GM18870 (cell line): ENCODE data around the gene SORBS1.
"Not testable (repeated sequence)": the region's sequence is repeated elsewhere in the genome, so short reads cannot be mapped to it uniquely, and the experiment has no call there.

Experiments
- ATAC-seq: cut with Tn5 transposase; IDR thresholded peaks from one replicate; pipeline ENCODE4 v1.9.1; 2021; ENCODE audit warnings: moderate library complexity; ENCODE audit not compliant: unreplicated experiment

Gene SORBS1

DNA sequence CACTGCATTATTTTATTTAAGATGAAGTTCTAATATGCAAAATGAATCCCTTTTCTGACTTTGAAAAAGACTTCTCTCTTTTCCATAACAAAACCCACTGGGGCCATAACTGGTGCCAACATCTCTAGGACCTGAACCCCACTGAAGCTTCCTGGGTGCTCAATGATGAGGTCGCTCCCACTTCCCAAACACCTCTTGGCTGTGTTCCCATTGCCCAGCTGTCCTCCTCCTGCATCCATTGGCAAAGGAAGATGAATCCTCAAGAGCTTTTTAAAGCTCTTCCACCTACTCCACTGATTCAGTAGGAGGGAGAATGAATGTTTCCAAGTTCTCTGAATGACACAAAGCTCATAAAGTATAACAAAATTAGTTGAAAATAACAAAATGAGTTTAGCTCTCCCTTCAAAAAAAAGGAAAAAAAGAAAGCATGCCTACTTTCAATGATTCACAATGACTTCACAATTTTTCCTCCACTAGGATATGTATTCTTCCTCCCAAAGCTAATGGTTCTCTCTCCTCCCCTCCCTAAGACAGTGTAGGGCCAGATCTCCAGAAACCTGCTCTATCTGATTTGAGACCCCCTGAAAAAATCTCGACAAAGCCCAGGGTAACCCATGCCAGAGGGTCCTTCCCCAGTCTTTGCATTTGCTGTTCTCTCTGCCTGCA is 64.8 kb downstream of the SORBS1 start:
- no peak for ATAC-seq

DNA sequence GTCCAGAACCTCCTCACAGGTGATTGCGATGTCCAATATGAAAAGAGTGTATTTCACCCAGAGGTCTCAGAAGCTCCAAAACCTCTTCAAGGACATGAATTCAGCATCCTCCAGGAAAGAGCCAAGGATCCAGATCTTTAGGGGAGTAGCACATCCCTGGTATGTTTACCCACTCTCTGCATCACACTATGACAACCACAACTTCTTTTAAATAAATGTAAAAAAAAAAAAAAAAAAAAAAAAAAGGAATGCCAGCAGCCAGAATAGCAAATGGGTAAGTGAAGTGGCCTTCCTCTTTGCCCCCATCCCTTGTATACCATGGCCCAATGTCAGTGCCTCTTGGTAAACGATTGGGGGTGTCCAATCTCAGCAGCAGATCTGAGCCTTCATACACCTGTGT is 67.3 kb downstream of the SORBS1 start:
- ATAC-seq = no peak

DNA sequence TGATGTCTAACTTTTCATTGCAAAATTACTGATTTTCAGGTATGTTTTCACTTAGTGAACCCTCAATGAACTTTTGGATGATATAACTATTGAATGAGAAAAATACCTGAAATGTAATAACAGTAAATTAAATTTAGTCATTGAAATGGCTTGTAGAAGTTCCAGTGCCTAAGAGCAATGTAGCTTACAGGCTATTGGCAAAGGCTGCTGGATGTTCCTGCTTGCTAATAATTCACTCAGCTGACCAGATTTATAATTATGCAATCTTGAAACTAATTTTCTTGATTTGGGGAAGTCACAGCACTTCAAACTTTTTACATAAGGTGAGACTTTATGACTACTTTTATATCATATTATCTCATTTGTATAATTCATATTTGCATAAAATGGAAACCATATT is 73.2 kb downstream of the SORBS1 start:
- ATAC-seq = no peak

DNA sequence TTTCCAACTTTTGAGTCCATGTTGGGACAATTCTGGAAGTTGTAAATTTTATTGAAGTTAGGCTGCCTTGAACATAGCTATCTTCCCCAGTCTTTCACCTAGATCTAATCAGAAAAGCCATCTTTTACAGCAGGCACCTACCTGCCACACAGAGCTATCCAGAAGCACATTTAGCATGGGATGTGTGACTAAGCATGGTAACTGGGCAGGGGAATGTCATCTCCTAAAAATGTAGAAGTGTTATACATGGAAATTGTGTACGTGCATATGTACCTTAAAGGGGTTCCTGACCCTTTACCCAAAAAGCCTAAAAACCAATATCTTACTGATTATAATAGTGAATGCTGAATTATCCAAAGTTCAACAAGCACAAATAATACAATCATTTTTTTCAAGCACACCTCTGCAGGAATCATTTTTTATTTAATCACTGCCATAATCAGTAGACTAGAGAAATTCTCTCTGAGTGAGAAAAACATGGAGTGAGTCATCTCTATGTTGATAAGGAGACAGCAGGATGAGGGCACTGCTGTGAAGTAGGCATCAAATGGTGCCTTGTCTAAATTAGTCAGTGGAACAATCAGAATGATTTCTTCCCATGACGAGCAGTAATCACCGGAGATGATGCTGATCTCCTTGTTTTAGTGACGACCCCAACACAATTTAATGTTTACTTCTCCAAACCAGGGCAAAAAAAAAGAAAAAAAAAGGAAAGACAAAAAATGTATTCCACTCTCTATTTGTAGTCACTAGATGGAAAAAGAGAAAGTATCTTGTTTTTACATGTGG is 75.9 kb downstream of the SORBS1 start:
- ATAC-seq = no peak

DNA sequence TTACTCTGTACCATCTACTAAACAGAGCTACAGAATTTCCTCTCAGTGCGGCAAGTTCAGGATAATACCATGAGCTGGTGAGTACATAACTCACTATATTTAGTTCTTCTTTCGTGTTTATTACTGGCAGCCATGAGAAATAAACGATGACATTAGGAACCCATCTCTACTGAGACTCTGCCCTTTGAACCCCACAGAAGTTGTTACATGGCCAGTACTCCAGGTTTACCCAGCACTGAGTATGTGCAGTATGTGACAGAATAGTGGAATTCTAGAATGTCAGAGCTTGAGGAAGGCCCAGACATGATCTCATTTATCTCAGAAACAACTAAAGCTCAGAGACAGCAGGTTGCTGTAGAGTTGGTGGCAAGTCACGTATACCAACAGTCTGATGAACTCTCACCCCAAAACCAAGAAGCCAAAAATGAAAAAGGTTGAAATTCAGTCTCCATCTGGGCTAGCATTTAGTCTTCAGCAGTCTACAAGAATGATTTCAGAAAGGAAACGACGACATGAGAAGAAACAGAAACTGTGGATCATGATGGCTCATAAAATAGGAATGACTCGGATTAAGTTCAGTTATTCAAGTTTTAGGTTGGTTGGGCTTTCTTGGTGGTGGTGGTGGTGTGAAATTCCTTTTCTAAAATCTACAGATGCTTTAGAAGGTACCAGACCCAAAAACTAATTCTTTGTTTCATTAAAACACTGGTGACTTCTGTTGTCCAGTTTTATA is 78.5 kb downstream of the SORBS1 start:
- ATAC-seq = no peak

DNA sequence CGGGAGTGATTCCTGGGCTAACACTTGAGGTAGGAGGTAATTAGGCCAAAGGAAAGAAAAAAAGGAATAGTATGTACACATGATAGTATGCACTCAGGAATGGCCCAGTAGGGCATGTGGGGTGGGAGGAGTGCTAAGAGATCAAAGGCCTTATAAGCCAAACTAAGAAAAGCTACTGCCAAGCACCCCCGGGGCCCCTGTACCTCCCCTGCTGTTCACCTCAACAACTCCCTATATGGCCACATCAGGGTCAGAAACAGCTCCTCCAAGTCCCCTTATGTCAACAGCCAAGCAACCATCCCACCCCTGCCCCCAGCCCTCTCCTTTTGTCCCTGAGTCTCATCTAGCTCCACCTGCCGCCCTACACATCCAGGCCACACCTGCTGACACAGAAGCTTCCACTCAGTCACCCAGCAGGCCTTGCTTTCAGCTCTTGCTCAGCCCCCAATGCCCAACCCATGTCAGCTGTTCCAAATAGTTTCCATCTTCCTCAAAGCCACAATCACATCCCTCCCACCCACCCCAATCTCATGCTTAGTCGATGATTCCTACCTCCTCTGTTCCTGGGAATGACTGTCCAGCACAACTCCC is 80.2 kb downstream of the SORBS1 start:
- no peak for ATAC-seq

DNA sequence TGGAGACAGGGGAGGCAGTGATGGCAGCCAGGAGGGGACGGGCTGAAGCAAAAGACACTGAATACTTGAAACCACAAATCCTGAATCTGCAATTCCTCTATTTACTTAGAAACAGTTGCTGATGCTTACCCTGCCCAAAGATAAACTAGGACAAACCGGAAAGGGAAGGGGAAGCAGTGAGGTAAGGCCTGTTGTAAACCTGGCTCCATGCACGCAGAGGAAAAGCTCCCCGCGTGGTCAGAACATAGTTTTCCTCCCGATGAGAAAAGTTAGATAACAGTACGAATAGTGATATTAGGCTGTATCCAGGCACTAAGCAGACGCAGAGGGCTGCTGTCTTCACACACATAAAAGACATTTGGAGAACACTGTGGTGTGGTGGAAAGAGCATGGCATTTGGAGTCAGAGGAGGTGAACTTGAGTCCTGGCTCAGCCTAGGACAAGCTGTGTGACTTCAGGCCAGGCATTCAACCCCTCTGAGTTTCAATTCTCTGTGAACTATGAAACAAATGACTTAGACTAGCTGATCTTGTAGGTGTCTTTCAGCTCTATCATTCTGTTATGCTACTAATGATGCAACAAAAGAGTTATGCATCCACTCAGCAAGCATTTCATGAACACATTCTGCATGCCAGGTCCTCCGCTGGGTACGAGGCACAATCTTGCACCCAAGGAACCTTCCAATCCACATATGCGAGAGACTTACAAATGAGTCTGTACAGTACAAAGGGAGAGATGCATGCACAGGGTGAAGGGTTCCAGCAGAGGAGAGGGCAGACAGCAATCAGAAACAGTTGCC is 80.9 kb downstream of the SORBS1 start:
- ATAC-seq = no peak

DNA sequence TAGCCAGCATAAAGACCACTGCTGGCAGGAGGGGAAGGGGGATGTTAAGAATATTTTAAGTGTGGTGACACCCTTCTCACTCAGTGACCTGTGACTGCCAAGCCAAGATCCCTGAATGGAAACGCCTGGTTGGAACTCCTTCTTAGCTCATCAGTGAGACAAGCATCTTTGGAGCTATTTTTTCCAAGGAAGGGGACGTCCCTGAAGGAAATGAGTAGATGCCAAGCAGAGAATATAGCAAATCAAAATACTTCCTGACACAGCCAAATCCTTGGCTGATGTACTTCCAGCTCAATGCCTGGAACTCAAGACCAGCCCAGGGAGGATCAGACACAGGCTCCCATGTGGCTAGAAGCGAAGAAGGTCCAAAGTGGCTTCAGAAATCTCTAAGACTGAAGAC is 82.2 kb downstream of the SORBS1 start:
- no peak for ATAC-seq

DNA sequence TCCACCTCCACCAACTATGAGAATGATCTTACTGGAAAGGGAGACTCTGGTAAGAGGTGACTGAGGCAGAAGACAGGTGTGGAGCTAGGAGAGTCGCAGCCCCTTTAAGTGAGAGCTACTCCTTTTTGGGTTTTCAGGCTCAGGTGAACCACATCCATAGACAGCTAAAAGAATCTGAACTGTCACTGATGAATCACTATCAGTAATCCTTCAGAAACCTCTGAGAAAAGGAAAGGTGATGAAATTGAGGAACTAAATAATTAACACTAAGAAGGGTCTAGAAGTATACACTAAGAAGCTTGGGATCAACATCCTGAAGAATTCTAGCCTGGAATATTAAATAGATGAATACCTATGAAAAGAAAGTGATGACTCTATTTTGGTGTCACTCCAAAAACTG is 83.0 kb downstream of the SORBS1 start:
- no peak for ATAC-seq

DNA sequence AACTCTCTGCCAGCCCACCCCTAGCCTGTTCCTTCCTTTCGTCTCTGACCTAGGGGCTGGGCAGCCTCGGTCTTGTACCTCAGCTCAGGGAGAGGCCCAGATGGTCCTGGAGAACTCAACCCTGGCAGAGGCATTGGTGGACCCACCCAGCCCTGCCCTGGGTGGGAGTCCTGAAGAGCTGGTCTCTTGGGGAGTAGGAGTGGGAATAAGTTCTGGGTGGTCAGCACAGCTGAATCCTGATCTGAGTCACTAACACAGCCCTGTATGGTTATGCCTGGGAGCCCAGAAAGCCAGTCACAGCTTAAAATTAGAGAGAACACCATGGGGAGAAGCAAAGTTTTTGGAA is 84.0 kb downstream of the SORBS1 start:
- no peak for ATAC-seq

DNA sequence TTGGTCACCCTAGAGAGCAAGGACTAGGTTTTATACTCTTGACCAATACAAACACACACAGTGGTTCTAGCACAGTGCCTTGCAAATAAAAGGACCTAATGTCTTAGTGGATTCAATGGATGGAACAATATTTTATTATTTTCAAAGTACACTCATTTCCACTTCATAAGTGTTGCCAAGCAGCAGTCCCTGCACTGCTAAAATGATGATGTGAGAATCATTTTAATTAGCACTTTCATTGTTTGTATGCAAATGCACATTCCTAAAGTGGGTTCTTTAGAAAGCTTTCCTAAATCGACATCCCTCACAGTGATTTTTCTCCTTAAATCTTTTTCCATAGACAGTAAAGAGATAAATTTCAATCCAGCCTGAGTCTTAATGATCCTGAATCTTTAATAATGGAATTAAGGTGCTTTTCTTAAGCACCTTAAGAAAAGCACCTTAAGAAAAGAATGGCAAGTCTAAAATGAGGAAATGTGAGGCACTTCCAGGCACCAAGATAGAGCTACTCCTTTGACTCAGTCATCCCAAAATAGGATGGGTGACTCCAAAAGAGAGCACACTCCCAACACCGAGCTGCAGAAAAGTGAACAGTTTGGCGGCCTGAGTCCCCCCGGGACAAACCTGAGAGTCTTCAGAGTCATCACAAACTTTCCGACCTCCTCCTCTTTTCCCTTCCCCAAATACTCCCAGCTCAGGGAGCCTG is 84.5 kb downstream of the SORBS1 start:
- ATAC-seq = no peak

DNA sequence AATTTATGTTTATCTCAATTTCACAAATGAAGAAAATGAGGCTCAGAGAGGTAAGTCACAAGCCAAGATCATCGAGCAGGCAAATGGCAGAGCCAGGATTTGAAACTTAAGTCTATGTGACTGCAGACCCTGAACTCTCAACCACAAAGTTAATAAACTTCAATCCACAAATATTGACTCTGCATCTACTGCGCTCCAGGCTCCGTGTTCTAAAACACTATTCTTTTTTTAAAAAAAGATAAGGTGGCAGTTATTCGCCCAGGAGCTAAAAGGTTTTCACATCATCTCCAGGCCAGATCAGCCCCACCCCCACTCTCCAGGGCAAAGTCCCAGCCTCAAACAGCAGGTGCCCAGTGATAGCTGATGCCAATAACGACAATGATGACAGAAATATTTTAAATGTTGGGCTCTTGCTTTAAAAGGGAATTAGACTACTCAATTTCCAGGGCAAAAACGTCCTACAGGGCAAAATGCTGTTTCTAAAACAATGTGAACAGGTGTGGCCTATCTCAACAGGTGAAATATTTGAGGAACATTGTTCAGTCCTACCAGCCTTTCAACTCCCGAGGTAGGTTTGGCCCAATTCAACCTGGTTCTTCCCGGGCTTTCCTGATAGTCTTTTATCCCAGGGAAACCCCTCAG is 85.2 kb downstream of the SORBS1 start:
- ATAC-seq = no peak

DNA sequence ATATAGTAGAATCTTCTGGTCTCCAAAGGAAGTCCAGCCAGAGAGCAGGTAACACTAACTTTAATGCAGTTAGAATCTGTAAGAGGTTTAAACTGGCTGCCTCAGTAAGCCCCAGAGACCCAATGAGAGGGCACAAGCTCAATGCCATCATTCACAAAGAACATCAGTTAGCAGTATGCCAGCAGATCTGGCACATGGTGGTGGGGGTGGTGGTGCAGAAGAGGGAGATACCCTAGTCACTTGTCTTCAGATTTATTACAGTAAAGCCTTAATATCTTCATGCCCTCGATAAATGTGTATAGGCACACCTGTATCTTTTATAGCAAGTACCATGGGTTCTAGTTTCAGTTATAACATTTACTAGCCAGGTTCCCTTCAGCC is 86.2 kb downstream of the SORBS1 start:
- ATAC-seq = no peak

DNA sequence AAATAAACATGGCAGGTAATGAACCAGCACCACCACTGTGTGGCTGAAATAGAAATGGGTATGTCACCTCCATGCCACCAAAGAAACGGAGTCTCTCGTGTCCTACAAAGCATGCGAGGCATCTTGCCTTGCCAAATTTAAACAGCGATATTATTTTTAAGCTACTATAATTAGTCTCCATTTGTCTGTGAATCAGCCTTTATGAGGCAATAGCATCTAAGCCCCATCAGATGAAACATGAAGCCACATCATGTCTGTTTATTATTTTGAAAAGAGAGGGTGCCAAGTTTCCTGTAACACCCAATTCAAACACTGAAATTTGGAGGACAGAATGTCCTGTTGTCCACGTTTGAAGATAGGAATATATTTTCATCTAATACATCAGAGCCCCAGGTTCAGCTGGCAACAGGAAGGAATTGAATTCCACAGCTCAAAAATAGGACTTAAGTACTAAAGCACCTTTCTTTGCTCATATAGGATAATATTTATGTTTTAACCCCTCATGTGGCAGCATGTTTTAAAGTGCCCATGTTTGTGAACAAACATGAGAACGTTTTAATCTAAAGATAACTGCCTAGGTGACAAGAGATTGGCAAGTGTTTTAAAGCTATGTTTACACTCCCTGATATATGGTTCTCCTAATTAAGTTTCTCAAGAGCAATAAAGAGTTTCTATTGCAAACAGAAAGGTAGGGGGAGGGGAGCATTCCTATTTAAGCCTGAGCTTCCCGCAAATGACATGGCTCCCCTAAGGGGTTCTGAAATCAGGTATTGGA is 86.8 kb downstream of the SORBS1 start:
- no peak for ATAC-seq

DNA sequence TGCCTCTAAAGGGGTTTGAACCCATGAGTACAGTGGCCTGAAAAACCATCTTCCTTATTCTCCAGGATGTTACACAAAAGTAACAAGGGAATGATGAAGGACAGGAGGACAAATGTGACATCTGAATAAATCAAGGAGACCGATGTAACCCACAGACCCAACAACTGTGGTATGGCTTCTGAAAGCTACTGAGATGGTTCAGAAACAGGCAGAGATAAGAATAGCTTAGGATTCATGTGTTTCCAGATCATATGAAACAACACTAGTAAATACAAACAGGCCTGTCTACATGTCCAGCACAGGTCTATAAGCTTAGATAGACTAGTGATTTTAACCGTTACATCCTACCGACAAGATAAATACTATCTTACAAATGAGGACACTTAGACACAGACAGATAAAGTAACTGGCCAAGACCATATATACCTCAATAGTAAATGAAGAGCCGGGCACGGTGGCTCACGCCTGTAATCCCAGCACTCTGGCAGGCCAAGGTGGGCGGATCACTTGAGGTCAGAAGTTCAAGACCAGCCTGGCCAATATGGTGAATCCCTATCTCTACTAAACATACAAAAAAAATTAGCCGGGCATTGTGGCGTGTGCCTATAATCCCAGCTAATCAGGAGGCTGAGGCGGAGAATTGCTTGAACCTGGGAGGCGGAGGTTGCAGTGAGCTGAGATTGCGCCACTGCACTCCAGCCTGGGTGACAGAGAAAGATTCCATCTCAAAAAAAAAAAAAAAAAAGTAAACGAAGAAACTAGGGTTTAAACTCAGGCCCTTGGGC is 88.7 kb downstream of the SORBS1 start:
- no peak for ATAC-seq

DNA sequence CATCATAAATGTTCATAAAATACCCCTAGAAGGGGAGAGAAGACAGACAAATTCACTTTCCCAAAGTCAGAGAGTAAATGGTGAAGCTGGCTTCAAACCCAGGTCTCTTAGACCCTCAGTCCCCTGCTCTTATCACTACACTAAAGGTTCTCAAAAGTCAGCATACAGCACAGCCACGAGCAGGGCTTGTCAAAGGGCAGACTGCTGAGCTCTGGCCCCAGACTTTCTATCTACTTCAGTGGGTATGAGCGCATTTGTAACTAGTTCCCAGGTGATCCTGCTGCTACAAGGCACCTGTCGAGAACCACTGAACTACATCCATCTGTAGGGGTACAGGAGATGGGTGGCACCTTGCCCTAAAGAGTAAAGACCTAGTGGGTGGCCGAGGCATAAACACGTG is 91.5 kb downstream of the SORBS1 start:
- no peak for ATAC-seq

DNA sequence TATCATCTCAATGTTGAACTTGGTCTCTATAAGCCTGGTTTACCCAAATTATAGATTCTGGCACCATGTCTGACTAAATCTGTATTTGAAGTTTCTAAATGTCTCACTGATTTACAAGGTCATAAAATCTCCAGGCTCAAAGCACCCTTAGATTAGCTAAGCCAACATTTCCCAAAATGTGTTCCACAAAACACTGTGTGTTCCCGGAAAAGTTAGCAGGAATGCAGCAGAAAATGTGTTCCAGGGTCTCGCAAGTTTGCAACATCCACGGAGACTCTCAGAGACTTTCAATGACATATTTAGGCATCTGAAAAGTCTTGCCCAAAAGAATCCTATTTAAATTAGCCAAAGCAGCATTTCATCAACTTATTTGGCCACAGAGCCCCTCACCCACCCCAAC is 91.9 kb downstream of the SORBS1 start:
- no peak for ATAC-seq

DNA sequence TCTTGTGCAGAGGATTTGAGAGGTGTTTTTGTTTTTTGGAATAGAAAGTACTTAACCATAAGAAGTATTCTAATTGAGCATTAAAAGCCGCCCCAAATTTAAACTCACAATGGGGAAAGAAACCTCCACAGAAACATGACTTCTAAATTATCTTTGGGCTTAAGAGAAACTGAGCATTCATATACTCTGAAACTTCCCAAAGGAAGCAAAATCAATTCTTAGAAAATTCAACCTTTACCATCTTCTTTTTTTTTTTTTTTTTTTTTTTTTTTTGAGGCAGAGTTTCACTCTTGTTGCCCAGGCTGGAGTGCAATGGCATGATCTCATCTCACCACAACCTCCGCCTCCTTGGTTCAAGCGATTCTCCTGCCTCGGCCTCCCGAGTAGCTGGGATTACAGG is 93.5 kb downstream of the SORBS1 start:
- not testable (repeated sequence) for ATAC-seq
